ENCODE data around the gene FTSJ3. TPM values are rescaled to one million over a fixed set of nuclear protein-coding genes. Genes with fewer than 3 reads are reported as not detected.

FTSJ3 gene
- total and polyA plus RNA-seq, 10 of the 15 experiments (the other 5 are each of a cell fraction or from before 2014, with no cell fraction given), result 17.2 to 79.2 (median 50.4) TPM

GRCh38 chr17:63834431-63835166 is 7.1 kb upstream of the FTSJ3 start (continued):
- TF ChIP-seq RUNX3 (IDR thresholded peaks at IDR 0.05; ENCODE audit: low read length), result peak; percentile 76
- TF ChIP-seq SMAD1 (IDR thresholded peaks at IDR 0.05; ENCODE audit: low read depth, partially characterized antibody), result no peak
- TF ChIP-seq SREBF2 (IDR thresholded peaks at IDR 0.05; ENCODE audit: low read length), result no peak
- TF ChIP-seq, protein P1, sequence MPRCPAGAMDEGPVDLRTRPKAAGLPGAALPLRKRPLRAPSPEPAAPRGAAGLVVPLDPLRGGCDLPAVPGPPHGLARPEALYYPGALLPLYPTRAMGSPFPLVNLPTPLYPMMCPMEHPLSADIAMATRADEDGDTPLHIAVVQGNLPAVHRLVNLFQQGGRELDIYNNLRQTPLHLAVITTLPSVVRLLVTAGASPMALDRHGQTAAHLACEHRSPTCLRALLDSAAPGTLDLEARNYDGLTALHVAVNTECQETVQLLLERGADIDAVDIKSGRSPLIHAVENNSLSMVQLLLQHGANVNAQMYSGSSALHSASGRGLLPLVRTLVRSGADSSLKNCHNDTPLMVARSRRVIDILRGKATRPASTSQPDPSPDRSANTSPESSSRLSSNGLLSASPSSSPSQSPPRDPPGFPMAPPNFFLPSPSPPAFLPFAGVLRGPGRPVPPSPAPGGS (IDR thresholded peaks at IDR 0.05; ENCODE audit: borderline replicate concordance, insufficient read depth, low read depth, low read length, poor library complexity, severe bottlenecking), result no peak
- 0 out of 2 replicates have a peak, but pooled peaks have one; percentile 14 for TF ChIP-seq POLR2AphosphoS5 (IDR thresholded peaks at IDR 0.05; ENCODE audit: low read length)
- TF ChIP-seq ZZZ3 (IDR thresholded peaks at IDR 0.05; ENCODE audit: control insufficient read depth, insufficient read length, low read depth), result no peak
- no peak for TF ChIP-seq CBFB (IDR thresholded peaks at IDR 0.05; ENCODE audit: low read depth)
- TF ChIP-seq HCFC1 (IDR thresholded peaks at IDR 0.05; ENCODE audit: low read length), result no peak
- peak; percentile 62 to 78 (median 66) for TF ChIP-seq CTCF (IDR thresholded peaks at IDR 0.05 in 2 of 3, conservative IDR thresholded peaks at IDR 0.05 in 1 of 3; ENCODE audit: control insufficient read depth in 2 of 3, extremely low read depth in 1 of 3, insufficient read depth in 1 of 3, low read depth in 3 of 3, low read length in 3 of 3)
- TF ChIP-seq CEBPB (IDR thresholded peaks at IDR 0.05; ENCODE audit: borderline replicate concordance in 1 of 2, low read depth in 2 of 2, low read length in 2 of 2), result no peak
- no peak for TF ChIP-seq RCOR1 (conservative IDR thresholded peaks at IDR 0.05; ENCODE audit: low read depth, low read length)
- TF ChIP-seq FOXM1 (IDR thresholded peaks at IDR 0.05; ENCODE audit: low read depth, low read length), result no peak
- TF ChIP-seq, protein P2, sequence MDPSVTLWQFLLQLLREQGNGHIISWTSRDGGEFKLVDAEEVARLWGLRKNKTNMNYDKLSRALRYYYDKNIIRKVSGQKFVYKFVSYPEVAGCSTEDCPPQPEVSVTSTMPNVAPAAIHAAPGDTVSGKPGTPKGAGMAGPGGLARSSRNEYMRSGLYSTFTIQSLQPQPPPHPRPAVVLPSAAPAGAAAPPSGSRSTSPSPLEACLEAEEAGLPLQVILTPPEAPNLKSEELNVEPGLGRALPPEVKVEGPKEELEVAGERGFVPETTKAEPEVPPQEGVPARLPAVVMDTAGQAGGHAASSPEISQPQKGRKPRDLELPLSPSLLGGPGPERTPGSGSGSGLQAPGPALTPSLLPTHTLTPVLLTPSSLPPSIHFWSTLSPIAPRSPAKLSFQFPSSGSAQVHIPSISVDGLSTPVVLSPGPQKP (IDR thresholded peaks at IDR 0.05; ENCODE audit: low read depth, low read length), result no peak
- TF ChIP-seq, protein P3, sequence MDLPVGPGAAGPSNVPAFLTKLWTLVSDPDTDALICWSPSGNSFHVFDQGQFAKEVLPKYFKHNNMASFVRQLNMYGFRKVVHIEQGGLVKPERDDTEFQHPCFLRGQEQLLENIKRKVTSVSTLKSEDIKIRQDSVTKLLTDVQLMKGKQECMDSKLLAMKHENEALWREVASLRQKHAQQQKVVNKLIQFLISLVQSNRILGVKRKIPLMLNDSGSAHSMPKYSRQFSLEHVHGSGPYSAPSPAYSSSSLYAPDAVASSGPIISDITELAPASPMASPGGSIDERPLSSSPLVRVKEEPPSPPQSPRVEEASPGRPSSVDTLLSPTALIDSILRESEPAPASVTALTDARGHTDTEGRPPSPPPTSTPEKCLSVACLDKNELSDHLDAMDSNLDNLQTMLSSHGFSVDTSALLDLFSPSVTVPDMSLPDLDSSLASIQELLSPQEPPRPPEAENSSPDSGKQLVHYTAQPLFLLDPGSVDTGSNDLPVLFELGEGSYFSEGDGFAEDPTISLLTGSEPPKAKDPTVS (IDR thresholded peaks at IDR 0.05; ENCODE audit: low read depth, low read length), result no peak
- TF ChIP-seq RB1 (IDR thresholded peaks at IDR 0.05; ENCODE audit: borderline replicate concordance), result no peak
- no peak for TF ChIP-seq LARP7 (IDR thresholded peaks at IDR 0.05)
- TF ChIP-seq MXI1 (IDR thresholded peaks at IDR 0.05; ENCODE audit: low read depth, low read length), result 0 out of 2 replicates have a peak, but pooled peaks have one; percentile 16
- no peak for TF ChIP-seq FOS (IDR thresholded peaks at IDR 0.05; ENCODE audit: borderline replicate concordance, extremely low read depth, insufficient read length)
- TF ChIP-seq KAT2A (conservative IDR thresholded peaks at IDR 0.05; ENCODE audit: control insufficient read depth, low read depth, low read length), result no peak
- TF ChIP-seq BHLHE40 (IDR thresholded peaks at IDR 0.05; ENCODE audit: borderline replicate concordance in 1 of 2, low read depth in 2 of 2, low read length in 1 of 2), result no peak
- no peak for TF ChIP-seq SP1 (IDR thresholded peaks at IDR 0.05; ENCODE audit: low read depth, low read length)
- TF ChIP-seq HDGF (IDR thresholded peaks at IDR 0.05), result 0 out of 2 replicates have a peak, but pooled peaks have one; percentile 42
- no peak for TF ChIP-seq BACH1 (IDR thresholded peaks at IDR 0.05; ENCODE audit: borderline replicate concordance)
- TF ChIP-seq IRF4 (IDR thresholded peaks at IDR 0.05; ENCODE audit: low read depth, low read length), result 0 out of 2 replicates have a peak, but pooled peaks have one; percentile 23
- TF ChIP-seq SMARCA5 (IDR thresholded peaks at IDR 0.05), result peak; percentile 25; the same call in 1 of the 2 replicates
